Measurements from ENCODE around the gene SPTB. TPM values are rescaled to one million over a fixed set of nuclear protein-coding genes. Genes with fewer than 3 reads are reported as not detected.

The SPTB gene
- total RNA-seq, 1 donor from 2014 or later: 3.0 TPM

GRCh38 chr14:64725261-64725815 lies 154.4 kb downstream of the SPTB start:
- H3K9me3 ChIP-seq: no peaks in the 10 kb centered on the region
- DNase-seq (peak; percentile 32), ATAC-seq (no peak)
- H3K4me1 ChIP-seq: peaks cover 34% of the 10 kb centered on the region
- no peak for TF ChIP-seq CTCF (IDR thresholded peaks at IDR 0.05)
- peaks cover 14% of the 10 kb centered on the region for H3K36me3 ChIP-seq
- H3K27me3 ChIP-seq: no peaks in the 10 kb centered on the region
- no peak overlapping the region for H3K27ac ChIP-seq
- intact Hi-C loops (cut with DNase I): no loop called here
- no peak overlapping the region for H3K4me3 ChIP-seq

GRCh38 chr14:64724578-64724930 lies 155.2 kb downstream of the SPTB start:
- H3K27ac ChIP-seq: no peak overlapping the region
- no peak for TF ChIP-seq CTCF (IDR thresholded peaks at IDR 0.05)
- ATAC-seq (no peak), DNase-seq (no peak)
- peaks cover 14% of the 10 kb centered on the region for H3K36me3 ChIP-seq
- H3K4me1 ChIP-seq: peaks cover 41% of the 10 kb centered on the region
- intact Hi-C loops (cut with DNase I): no loop called here
- no peaks in the 10 kb centered on the region for H3K27me3 ChIP-seq
- H3K4me3 ChIP-seq: no peak overlapping the region
- H3K9me3 ChIP-seq: no peaks in the 10 kb centered on the region

- intact Hi-C loops (cut with DNase I): no loop called here
- no peak overlapping the region for H3K27ac ChIP-seq
Measured at GRCh38 chr14:64723691-64724577, 155.8 kb downstream of the SPTB start.

GRCh38 chr14:64722842-64723447 lies 156.8 kb downstream of the SPTB start:
- no peak overlapping the region for H3K27ac ChIP-seq
- peaks cover 50% of the 10 kb centered on the region for H3K4me1 ChIP-seq
- DNase-seq: no peak
- H3K4me3 ChIP-seq: no peak overlapping the region
- H3K36me3 ChIP-seq: peaks cover 3% of the 10 kb centered on the region
- intact Hi-C loops (cut with DNase I): no loop called here
- H3K9me3 ChIP-seq: no peaks in the 10 kb centered on the region
- ATAC-seq: peak; percentile 38
- TF ChIP-seq CTCF (IDR thresholded peaks at IDR 0.05): no peak
- H3K27me3 ChIP-seq: no peaks in the 10 kb centered on the region

More at GRCh38 chr14:64723691-64724577, 155.8 kb downstream of the SPTB start:
- peaks cover 44% of the 10 kb centered on the region for H3K4me1 ChIP-seq
- H3K36me3 ChIP-seq: peaks cover 12% of the 10 kb centered on the region
- ATAC-seq (no peak), DNase-seq (peak; percentile 50)
- TF ChIP-seq CTCF (IDR thresholded peaks at IDR 0.05): no peak
- H3K4me3 ChIP-seq: no peak overlapping the region
- H3K27me3 ChIP-seq: no peaks in the 10 kb centered on the region
- H3K9me3 ChIP-seq: no peaks in the 10 kb centered on the region

- intact Hi-C loops (cut with DNase I): no loop called here
- ATAC-seq: no peak
- no peaks in the 10 kb centered on the region for H3K27me3 ChIP-seq
- no peak for DNase-seq
- no peak for TF ChIP-seq CTCF (IDR thresholded peaks at IDR 0.05)
- H3K4me1 ChIP-seq: peaks cover 59% of the 10 kb centered on the region
- H3K36me3 ChIP-seq: no peaks in the 10 kb centered on the region
- no peaks in the 10 kb centered on the region for H3K9me3 ChIP-seq
- no peak overlapping the region for H3K4me3 ChIP-seq
- peak overlapping the region; percentile 14 for H3K27ac ChIP-seq
Measured at GRCh38 chr14:64721899-64722298, 157.8 kb downstream of the SPTB start.
